MM.1S (cell line): ENCODE data around the gene ALDH1A2.

Experiments used
- DNase-seq: peaks from one replicate; pipeline ENCODE4 v3.0.0-alpha.2; 2015
- H2AFZ ChIP-seq: fragments of 300-600 bp; sonication (generic); 2 replicates; pipeline ENCODE4 v1.6.0; 2016; ENCODE audit warnings: antibody characterized with exemption, low read length
- H3F3A ChIP-seq: fragments of 300-600 bp; sonication (generic); 2 replicates; pipeline ENCODE4 v1.6.1; 2016; ENCODE audit warnings: mild to moderate bottlenecking, antibody characterized with exemption, low read length, moderate library complexity, mixed read lengths; ENCODE audit not compliant: insufficient read depth
- H3K27ac ChIP-seq: fragments of 300-600 bp; sonication (generic); 2 replicates; pipeline ENCODE4 v1.5.1; 2016; ENCODE audit warnings: mild to moderate bottlenecking, low read length
- H3K27me3 ChIP-seq: fragments of 300-600 bp; sonication (generic); replicated peaks from 2 replicates; pipeline ENCODE4 v1.6.0; 2016; ENCODE audit warnings: low read length; ENCODE audit not compliant: insufficient read depth
- H3K36me3 ChIP-seq: fragments of 300-600 bp; sonication (generic); replicated peaks from 2 replicates; pipeline ENCODE4 v1.6.1; 2016; ENCODE audit warnings: mild to moderate bottlenecking, low read length, mixed read lengths; ENCODE audit not compliant: insufficient read depth
- H3K4me1 ChIP-seq: fragments of 300-600 bp; sonication (generic); 2 replicates; pipeline ENCODE4 v1.6.1; 2016; ENCODE audit warnings: low read length, mixed read lengths
- H3K4me2 ChIP-seq: fragments of 300-600 bp; sonication (generic); 2 replicates; pipeline ENCODE4 v1.6.0; 2016; ENCODE audit warnings: low read depth, low read length
- H3K4me3 ChIP-seq: fragments of 300-600 bp; sonication (generic); 2 replicates; pipeline ENCODE4 v1.5.1; 2016; ENCODE audit warnings: low read length, mixed read lengths
- H3K79me2 ChIP-seq: fragments of 300-600 bp; sonication (generic); 2 replicates; pipeline ENCODE4 v1.6.1; 2016; ENCODE audit warnings: mixed run types, low read length, mixed read lengths
- H3K9ac ChIP-seq: fragments of 300-600 bp; sonication (generic); 2 replicates; pipeline ENCODE4 v1.6.1; 2016; ENCODE audit warnings: low read length, mixed read lengths
- H3K9me2 ChIP-seq: fragments of 300-600 bp; sonication (generic); replicated peaks from 2 replicates; pipeline ENCODE4 v1.6.1; 2016; ENCODE audit warnings: mild to moderate bottlenecking, low read length, mixed read lengths; ENCODE audit not compliant: insufficient read depth
- H3K9me3 ChIP-seq: fragments of 300-600 bp; sonication (generic); replicated peaks from 2 replicates; pipeline ENCODE4 v1.6.1; 2016; ENCODE audit warnings: mild to moderate bottlenecking, low read length, mixed read lengths; ENCODE audit not compliant: insufficient read depth
- H4K20me1 ChIP-seq: fragments of 300-600 bp; sonication (generic); 2 replicates; pipeline ENCODE4 v1.6.1; 2016; ENCODE audit warnings: mild to moderate bottlenecking, low read length, moderate library complexity, mixed read lengths; ENCODE audit not compliant: insufficient read depth
- CTCF ChIP-seq: fragments of 300-600 bp; sonication (generic); IDR thresholded peaks from 2 replicates; pipeline ENCODE4 v1.5.1; 2016; ENCODE audit warnings: antibody characterized with exemption, low read length, mixed read lengths
- EZH2 ChIP-seq: fragments of 300-600 bp; sonication (generic); optimal IDR thresholded peaks from 2 replicates; pipeline ENCODE3; 2017; ENCODE audit warnings: low read depth, mild to moderate bottlenecking, antibody characterized with exemption, low read length, mixed read lengths
- EZH2phosphoT487 ChIP-seq: fragments of 300-600 bp; sonication (generic); IDR thresholded peaks from 2 replicates; pipeline ENCODE4 v1.6.1; 2018; ENCODE audit warnings: antibody characterized with exemption, low read length

Gene ALDH1A2

GRCh38 chr15:58040150-58040549 is 25.4 kb downstream of the ALDH1A2 start:
- H3K4me3 ChIP-seq: no peak overlapping the region
- H3K9me2 ChIP-seq: no peaks in the 10 kb centered on the region
- H4K20me1 ChIP-seq: no peaks in the 10 kb centered on the region
- no peaks in the 10 kb centered on the region for H3K79me2 ChIP-seq
- no peak for DNase-seq
- H3K9ac ChIP-seq: no peak overlapping the region
- H3K27me3 ChIP-seq: no peaks in the 10 kb centered on the region
- H3K27ac ChIP-seq: no peak overlapping the region
- H2AFZ ChIP-seq: no peak overlapping the region
- H3K4me1 ChIP-seq: no peaks in the 10 kb centered on the region
- no peaks in the 10 kb centered on the region for H3F3A ChIP-seq
- no peak overlapping the region for H3K4me2 ChIP-seq
- TF ChIP-seq CTCF: no peak
- no peaks in the 10 kb centered on the region for H3K36me3 ChIP-seq
- no peaks in the 10 kb centered on the region for H3K9me3 ChIP-seq

- no peaks in the 10 kb centered on the region for H4K20me1 ChIP-seq
- H3F3A ChIP-seq: no peaks in the 10 kb centered on the region
- no peak overlapping the region for H3K4me2 ChIP-seq
- DNase-seq: no peak
- no peak overlapping the region for H3K4me3 ChIP-seq
- H3K9me3 ChIP-seq: no peaks in the 10 kb centered on the region
- H3K79me2 ChIP-seq: no peaks in the 10 kb centered on the region
- TF ChIP-seq CTCF: no peak
- no peak for TF ChIP-seq EZH2phosphoT487
- TF ChIP-seq EZH2: no peak
- no peaks in the 10 kb centered on the region for H3K27me3 ChIP-seq
- H3K9me2 ChIP-seq: no peaks in the 10 kb centered on the region
- no peaks in the 10 kb centered on the region for H3K4me1 ChIP-seq
- no peaks in the 10 kb centered on the region for H3K36me3 ChIP-seq
- no peak overlapping the region for H3K27ac ChIP-seq
- no peak overlapping the region for H3K9ac ChIP-seq
- no peak overlapping the region for H2AFZ ChIP-seq
Measured at GRCh38 chr15:58039079-58040035, 26.2 kb downstream of the ALDH1A2 start.

- no peaks in the 10 kb centered on the region for H4K20me1 ChIP-seq
- H3K4me1 ChIP-seq: no peaks in the 10 kb centered on the region
- no peak overlapping the region for H3K9ac ChIP-seq
- H3F3A ChIP-seq: no peaks in the 10 kb centered on the region
- H3K27ac ChIP-seq: no peak overlapping the region
- H3K79me2 ChIP-seq: no peaks in the 10 kb centered on the region
- no peak overlapping the region for H2AFZ ChIP-seq
- no peaks in the 10 kb centered on the region for H3K9me3 ChIP-seq
- H3K36me3 ChIP-seq: no peaks in the 10 kb centered on the region
- no peaks in the 10 kb centered on the region for H3K9me2 ChIP-seq
- no peak overlapping the region for H3K4me2 ChIP-seq
- no peak for TF ChIP-seq EZH2
- no peak for TF ChIP-seq EZH2phosphoT487
- no peak for TF ChIP-seq CTCF
- H3K4me3 ChIP-seq: no peak overlapping the region
- no peaks in the 10 kb centered on the region for H3K27me3 ChIP-seq
- DNase-seq: no peak
Measured at GRCh38 chr15:58038426-58039078, 27.0 kb downstream of the ALDH1A2 start.
